Germinal center (tissue), 1 donor: Measurements from ENCODE around the gene KCNG2.
A peak's percentile ranks its signal among the peaks of the same experiment; 100 is the strongest.

ENCODE experiments used
- DNase-seq: peaks from one replicate; pipeline ENCODE4 v3.0.0; 2012; ENCODE audit warnings: mixed read lengths, low spot score

KCNG2 gene

GRCh38 chr18:79800371-79801180 is 2.8 kb downstream of the KCNG2 start:
- DNase-seq = no peak

DNA sequence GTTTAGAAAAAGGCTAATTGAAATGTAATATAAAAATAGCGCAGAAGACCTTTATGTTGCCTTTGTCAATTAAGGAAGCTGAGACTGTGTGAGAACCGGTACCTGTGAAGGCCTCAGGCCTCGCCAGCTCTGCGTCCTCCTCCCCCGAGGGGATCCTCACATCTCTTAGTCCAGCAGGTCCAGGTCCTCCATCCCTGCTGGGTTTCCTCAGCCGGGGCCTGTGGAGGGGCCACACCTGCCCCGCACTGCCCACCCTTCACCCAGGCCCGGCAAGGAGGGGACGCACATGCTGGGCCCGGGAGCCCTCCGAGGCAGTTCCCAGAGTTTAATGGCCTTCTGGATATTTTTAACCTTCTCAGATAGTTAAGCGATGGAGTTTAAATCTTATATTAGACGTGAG is 3.5 kb downstream of the KCNG2 start:
- DNase-seq = no peak

DNA sequence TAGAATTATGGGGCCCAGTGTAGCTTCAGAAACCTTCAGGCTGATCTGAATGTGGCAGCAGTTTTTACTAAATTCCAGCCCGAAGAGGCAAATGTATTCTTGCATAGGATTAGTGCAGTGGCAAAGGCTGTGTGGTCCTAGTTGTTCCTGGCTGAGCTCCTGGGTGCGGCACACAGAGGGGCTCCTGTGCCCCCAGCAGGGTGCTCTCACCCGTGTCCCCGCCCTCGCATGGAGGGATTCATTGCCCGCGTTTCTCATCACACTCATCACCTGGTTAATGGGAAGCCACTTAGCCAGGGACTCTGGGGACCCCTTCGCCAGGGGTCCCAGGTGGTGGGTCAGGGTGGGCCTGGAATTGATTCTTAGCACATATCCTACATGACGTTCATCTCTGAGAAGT is 3.9 kb downstream of the KCNG2 start:
- no peak for DNase-seq

DNA sequence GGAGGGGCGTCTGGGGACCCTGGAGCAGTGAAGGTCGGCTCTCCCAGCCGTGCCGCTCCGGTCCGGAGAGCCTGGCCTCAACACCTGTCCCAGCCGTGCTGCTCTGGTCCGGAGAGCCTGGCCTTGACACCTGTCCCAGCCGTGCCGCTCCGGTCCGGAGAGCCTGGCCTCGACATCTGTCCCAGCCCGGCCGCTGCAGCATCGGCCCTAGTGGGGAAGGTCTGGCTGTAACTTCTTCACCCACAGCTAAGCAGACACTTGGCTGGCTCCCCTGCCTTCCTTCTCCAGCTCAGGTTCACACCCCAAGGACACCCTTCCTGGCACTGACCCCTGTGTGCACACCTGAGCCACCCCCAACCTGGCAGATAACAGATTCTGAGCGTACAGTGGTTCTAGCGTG is 4.6 kb downstream of the KCNG2 start:
- DNase-seq = no peak

GRCh38 chr18:79803611-79804051 is 5.9 kb downstream of the KCNG2 start:
- no peak for DNase-seq

DNA sequence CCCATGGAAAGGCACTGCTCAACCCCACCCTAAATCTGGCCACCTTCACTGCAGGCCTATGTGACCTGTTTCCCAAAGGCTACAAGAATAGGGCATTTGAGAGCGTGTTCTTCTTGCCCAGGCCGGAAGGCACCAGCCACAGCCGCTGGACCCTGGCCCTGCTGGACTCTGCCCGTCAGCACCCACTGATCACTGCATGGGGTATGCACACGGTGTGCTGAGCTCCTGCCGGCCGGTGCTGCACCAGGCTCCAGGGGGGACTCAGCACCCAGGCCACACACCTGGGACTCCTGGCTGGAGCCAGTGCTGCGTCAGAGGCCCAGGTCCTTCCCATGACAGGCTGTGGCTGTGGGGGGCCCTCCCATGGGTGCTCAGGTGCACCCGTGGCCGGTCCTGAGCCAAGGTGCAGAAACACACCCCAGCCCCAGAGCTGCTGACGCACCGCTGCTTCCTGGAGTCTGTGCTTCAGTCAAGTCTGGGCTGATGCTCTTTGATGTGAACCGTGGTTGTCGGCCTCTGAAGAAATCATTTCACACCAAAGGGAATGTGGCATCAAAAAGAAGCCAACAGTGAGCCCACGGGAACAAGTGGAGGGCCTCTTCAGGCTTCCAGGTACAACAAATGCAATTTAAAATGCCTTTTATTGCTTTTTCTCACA is 6.5 kb downstream of the KCNG2 start:
- DNase-seq = no peak

DNA sequence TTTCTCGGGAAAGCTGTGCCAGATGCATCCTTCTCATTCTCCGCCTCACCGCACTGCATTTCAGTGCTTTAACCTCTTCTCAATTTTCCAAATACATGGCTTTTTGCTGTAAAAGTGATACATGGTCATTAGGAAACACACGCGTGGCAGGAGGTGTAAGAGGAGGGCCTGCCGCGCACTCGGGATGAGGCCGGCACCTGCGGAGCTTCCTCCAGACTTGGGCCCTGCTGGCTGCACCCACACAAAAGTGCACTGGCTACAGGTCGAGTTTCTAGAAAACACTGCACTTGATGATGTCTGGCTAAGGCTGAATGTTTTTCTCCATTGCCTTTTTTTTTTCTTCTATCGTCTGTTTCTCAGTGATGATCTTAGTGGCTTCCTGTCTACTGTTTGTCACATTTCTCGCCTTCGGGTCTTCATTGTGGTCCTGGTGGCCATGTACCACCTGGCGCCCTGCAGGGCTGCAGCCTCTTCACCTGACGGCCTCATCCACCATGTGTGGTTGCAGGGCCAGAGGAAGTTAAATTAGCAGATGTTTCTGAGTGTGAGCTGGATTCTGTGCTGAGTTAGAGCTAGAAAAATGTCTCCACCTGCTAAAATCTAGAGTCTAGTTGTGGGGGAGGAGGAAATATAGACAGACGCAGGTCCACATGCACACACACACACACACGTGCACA is 7.6 kb downstream of the KCNG2 start:
- DNase-seq = no peak

- DNase-seq = no peak
Observed at GRCh38 chr18:79805926-79806487, 8.3 kb downstream of the KCNG2 start.

DNA sequence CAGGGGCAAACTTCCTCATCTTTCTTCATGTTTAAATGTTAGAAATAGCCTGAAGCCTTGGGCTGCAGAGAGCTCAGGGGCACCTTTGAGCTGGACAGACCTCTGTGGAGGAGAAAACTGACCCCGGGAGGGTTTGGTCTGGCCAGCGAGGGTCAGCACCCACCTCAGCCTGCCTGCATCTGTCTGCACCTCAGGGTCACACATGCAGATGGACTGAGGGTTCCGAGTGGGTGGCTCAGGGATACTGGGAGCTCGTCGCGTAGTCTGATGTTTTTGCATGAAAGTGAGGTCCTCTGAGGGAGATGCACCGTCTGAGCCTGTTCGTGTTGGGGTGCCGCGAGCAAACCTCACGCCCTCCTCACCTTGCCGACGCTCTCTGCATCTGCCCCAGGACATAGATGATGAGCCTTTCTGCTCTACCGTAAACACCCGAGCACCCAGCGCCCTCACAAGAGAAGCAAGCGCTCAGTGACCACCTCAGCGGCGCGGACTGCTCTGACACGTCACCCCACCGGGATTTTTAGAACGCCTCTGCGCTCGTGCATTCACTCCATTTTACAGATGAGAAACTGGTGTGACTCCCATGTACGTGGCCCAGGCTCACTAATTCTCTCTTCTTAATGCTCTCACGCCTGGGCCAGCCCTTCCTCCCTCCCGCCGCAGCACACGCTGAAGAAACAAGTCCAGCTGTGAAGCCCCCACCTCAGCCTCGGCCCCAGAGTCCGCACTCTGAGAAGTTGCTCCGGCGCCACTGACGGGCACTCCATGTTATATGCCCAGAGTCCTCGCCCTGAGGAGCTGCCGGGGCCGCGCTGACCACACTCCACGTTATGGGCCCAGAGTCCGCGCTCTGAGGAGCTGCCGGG is 9.5 kb downstream of the KCNG2 start:
- DNase-seq = no peak

DNA sequence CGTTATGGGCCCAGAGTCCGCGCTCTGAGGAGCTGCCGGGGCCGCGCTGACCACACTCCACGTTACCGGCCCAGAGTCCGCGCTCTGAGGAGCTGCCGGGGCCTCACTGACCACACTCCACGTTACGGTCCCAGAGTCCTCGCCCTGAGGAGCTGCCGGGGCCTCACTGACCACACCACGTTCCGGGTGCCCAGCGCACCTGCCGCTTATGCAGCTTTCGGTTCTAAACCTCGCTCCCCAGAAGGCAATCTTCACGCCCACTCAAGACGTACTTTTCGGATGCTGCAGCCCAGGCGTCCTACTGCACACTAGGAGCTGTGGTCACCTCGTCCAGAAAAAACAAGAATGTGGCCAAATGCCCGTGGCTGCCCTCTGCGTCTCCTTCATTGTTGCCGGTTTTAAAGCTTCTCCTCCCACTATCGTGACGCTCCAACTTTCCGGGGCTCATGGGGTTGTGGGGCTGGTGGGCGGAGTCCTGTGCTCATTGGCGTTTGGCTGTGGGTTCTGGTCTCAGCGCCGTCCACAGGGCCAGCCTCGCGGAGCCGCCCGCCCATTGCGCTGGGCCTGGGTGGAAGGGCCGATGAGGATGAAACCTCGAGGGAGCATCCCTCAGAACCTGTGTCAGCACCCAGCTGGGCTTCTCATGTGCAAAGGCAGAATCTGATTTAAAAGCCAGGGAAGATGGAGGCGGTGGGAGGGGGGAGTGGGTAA is 11.9 kb downstream of the KCNG2 start:
- DNase-seq = no peak

DNA sequence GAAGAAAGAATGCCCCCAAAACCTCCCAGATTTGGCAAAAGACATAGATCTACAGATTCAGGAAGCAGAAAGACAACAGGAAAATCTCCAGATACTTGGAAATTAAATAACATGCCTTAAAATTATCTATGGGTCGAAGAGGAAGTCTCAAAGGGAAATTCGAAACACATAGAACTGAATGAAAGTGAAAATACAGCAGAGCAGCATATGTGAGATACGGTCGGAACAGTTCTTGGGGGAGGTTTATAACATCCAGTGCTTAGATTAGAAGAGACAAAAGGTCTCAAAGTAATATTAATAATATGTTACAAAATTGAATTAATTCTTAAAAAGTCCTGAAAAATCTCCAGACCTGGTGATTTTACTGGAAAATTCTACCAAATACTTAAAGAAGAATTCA is 14.3 kb downstream of the KCNG2 start:
- no peak for DNase-seq

DNA sequence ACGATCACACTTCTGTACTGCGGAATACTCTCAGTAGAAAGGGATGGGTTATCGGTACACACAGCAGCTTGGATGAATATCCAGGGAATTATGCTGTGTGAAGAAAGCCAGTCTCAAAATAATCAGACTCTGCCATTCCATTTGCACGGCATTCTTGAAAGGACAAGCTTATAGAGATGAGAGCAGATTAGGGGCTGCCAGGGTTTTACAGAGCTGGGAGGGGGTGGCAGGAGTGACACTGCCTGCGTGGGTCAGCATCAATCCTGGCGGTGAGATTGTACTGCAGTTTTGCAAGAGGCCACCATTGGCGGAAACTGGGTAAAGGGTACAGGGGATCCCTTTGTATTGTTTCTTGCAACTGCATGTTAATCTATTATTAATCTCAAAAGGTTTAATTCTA is 16.6 kb downstream of the KCNG2 start:
- no peak for DNase-seq

DNA sequence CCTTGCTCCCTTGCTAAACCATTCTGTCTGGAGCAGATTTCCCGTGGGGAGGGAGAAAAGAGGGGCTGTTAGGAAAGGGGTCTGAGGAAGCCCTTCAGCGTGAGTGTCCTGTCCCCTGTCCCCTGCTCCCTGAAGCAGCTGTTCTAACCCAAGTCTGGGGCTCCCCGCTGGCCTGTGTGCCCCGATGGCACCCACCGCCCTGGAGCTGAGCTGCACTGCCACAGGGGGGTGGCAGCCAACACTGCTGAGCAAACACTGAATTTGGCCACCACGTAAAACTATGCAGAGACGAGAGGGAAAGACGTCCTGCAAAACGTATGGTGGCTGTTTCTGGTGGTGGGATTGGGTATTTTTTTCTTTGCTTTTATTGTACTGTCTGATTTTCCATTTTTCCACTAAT is 17.9 kb downstream of the KCNG2 start:
- no peak for DNase-seq

- DNase-seq = no peak
Observed at GRCh38 chr18:79816092-79816491, 18.4 kb downstream of the KCNG2 start.

DNA sequence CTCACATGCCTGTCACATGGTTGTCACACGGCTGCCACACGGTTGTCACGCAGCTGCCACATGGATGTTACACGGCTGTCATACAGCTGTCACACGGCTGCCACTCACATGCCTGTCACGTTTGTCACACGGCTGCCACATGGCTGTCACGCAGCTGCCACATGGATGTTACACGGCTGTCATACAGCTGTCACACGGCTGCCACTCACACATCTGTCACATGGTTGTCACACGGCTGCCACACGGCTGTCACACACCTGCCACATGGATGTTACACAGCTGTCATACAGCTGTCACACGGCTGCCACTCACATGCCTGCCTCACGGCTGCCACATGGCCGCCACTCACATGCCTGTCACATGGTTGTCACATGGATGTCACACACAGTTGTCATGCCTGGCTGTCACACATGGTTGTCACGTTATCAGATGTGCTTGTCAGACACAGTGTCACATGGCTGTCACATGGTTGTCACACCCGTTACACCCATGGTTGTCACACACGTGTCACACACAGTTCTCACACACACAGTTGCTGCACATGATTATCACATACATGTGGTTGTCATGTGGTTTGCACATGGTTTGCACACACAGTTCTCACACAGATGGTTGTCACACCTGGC is 19.4 kb downstream of the KCNG2 start:
- DNase-seq = no peak

DNA sequence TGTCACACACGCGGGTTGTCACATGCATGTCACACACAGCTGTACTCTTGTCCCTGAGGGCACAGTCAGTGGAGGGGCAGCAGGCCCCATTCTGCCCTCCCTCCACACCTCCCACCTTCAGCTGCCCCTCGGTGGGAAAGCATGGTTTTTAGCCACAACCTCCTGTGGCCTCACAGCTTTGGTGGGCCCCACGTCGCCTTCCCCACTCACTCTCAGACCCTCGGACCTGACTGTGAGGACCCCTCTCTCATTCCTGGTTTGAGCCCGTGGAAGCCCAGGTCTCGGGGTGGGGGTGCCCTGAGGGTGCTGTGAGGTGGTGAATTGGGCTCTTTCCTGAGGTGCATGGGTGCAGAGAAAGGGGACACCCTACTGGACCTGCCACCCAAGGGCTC is 19.9 kb downstream of the KCNG2 start:
- no peak for DNase-seq

DNA sequence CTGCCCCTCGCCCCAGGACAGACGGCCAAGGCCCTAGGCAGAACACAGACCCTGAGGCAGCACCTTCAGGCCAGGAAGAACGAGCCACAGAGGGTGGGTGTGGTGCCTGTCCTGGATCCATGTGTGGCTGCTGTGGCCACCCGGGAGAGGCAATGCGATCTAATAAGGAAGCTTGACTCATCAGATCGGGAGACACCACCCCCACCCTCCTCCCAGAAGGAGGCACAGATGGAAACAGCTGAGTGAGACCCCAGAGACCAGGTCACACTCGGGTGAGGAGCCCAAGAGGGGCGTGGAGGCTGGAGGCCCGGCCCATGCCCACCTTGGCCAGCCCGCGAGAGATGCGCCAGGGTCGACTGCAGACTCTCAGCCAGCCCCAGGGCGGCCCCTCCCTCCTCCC is 20.3 kb downstream of the KCNG2 start:
- no peak for DNase-seq

- DNase-seq = no peak
Observed at GRCh38 chr18:79818631-79819030, 20.9 kb downstream of the KCNG2 start.

DNA sequence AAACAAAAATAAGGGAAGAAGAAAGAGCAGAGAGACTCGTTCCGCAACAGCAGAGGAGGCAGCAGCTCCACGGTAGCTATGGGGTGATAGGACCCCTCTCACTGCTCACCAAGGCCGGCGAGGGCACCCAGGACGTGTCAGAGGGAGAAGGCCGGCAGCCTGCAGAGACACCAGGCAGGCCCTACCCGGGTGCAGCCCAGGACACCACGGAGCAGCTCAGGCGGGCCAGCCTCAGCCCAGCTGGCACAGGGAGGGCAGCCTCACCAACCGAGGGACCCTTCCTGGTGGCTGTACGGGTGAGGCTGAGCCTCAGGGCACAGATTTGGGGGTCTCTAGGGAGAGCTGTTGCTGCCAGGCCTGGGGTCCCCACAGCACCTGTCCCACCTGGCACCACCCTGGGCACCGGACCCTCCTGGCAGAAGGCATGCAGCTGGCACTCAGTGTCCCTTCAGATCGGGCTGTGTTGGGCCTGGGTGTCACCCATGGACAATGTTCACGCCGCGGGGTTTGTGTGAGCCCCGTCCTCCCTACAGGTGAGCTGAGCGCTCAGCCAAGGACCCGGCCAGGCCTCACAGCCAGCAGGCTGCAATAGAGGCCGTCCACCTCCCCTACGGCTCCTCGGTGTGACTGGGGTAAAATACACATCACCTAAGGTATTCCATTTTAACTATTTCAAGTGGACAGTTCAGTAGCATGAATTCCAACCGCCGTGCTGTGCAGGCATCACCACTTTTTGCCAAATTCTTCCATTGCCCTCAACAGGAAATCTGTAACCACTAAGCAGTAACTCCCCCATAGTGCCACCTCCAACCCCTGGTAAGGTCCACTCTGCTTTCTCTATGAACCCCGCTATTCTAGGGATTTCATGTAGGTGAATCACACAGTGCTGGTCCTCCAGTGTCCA is 21.6 kb downstream of the KCNG2 start:
- no peak for DNase-seq

DNA sequence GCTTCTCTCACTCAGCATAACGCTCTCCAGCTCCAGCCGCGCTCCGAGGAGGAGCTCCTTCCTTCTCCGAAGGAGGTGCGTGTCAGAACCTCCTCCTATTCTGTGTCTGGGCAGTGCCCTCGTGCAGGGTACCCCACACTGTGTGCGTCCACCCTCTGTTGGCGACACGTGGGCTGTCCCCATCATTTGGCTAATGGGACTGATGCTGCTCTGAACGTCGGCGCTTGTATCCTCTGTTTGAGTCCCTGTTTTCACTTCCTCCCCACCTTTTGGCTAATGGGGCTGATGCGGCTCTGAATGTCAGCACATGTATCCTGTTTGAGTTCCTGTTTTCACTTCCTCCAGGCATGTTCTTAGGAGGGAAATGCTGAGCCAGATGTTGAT is 22.2 kb downstream of the KCNG2 start:
- peak; percentile 86 for DNase-seq
